Neutrophil (primary cell): ENCODE measurements around the gene TSPAN12.
"Not testable (repeated sequence)": the region's sequence is repeated elsewhere in the genome, so short reads cannot be mapped to it uniquely, and the experiment has no call there.

ENCODE experiments used
- H3K27ac ChIP-seq: fragments of 200-600 bp; sonication (generic); 2 replicates; pipeline ENCODE4 v1.5.1; 2016; ENCODE audit warnings: mild to moderate bottlenecking, moderate library complexity
- H3K27me3 ChIP-seq: fragments of 200-600 bp; sonication (generic); 2 replicates; pipeline ENCODE4 v1.6.0; 2016; ENCODE audit warnings: mild to moderate bottlenecking
- H3K36me3 ChIP-seq: fragments of 200-600 bp; sonication (generic); 2 replicates; pipeline ENCODE4 v1.5.1; 2017
- H3K4me1 ChIP-seq, 2 experiments: fragments of 200-600 bp in 1 of 2; sonication (generic) in 1 of 2; 1 replicate in 1 of 2; 2 replicates in 1 of 2; pipeline versions ENCODE4 v1.5.1 to v1.6.1; 2013 to 2016; ENCODE audit warnings: low read depth in 1 of 2, low read length in 1 of 2, mild to moderate bottlenecking in 1 of 2, moderate library complexity in 1 of 2; ENCODE audit not compliant: control insufficient read depth in 1 of 2, insufficient read depth in 1 of 2
- H3K4me3 ChIP-seq, 2 experiments: fragments of 200-600 bp in 1 of 2; sonication (generic) in 1 of 2; 1 replicate in 1 of 2; 2 replicates in 1 of 2; pipeline ENCODE4 v1.5.1; 2013 to 2016; ENCODE audit warnings: low read depth in 1 of 2, low read length in 1 of 2, mild to moderate bottlenecking in 1 of 2, moderate library complexity in 1 of 2
- H3K9me3 ChIP-seq: fragments of 200-600 bp; sonication (generic); 2 replicates; pipeline ENCODE4 v1.5.1; 2016
- TF ChIP-seq, protein P1 (sequence below): fragments of 200-600 bp; sonication (generic); IDR thresholded peaks from 2 replicates; pipeline ENCODE4 v1.5.1; 2016; ENCODE audit warnings: antibody characterized with exemption

TSPAN12 gene, protein sequence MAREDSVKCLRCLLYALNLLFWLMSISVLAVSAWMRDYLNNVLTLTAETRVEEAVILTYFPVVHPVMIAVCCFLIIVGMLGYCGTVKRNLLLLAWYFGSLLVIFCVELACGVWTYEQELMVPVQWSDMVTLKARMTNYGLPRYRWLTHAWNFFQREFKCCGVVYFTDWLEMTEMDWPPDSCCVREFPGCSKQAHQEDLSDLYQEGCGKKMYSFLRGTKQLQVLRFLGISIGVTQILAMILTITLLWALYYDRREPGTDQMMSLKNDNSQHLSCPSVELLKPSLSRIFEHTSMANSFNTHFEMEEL

DNA sequence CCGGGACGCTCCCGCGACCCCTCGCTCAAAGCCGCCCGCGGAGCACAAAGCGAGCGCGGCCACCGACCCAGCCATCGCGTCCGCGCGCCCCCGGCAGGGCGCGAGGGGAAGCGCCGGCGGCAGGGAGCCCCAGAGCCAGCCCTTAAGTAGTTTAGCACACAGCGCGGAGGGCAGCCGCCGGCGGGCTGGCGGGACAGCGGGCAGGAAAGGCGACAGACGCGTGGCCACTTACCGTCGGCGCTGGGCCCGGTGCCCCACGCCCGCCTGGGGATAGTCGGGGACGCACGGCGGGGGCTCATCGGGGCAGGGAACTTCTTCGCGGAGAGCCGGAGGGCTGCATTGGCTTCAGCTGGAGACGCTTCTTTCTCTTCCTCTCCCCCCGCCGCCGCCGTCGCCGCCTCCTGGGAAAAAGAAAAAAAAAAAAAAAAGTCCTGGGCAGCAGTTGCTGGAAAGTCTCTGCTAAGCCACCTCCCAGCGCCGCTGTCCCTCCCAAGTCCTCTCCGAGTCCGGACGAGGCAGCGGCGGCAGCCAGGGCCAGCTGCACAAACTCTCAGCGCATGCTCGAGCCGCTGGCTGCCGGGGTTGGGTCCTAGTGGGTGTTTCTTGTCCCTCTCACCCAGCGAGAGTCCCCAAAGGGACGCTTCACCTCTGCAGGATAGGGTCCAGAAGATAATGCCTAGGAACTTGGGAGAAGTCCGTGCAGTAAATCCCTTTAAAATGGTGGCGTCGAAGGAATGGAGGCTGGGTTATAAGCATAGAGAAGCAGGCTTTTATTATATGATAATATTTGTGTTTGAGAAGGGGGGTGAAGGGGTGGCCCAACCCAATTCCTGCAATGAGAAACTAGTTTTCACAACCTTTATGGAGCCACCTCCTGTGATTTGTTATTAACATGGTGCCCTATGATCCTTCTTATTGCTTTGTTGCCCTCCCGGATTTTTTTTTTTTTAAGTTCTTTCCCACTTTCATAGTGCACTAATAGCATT lies at the start of gene TSPAN12:
TSS of gene TSPAN12 (minus strand) at position 557 of the 986 bp plus-strand sequence. CDS start 1,381 bp downstream, outside the sequence.
- H3K27me3 ChIP-seq: peaks cover 93% of the 10 kb centered on the region
- H3K9me3 ChIP-seq: no peaks in the 10 kb centered on the region
- no peaks in the 10 kb centered on the region for H3K36me3 ChIP-seq
- H3K4me1 ChIP-seq: peaks cover 4 to 15% of the 10 kb centered on the region in 2 experiments
- no peak within 1 kb of the TSS for H3K27ac ChIP-seq
- TF ChIP-seq, protein P1, sequence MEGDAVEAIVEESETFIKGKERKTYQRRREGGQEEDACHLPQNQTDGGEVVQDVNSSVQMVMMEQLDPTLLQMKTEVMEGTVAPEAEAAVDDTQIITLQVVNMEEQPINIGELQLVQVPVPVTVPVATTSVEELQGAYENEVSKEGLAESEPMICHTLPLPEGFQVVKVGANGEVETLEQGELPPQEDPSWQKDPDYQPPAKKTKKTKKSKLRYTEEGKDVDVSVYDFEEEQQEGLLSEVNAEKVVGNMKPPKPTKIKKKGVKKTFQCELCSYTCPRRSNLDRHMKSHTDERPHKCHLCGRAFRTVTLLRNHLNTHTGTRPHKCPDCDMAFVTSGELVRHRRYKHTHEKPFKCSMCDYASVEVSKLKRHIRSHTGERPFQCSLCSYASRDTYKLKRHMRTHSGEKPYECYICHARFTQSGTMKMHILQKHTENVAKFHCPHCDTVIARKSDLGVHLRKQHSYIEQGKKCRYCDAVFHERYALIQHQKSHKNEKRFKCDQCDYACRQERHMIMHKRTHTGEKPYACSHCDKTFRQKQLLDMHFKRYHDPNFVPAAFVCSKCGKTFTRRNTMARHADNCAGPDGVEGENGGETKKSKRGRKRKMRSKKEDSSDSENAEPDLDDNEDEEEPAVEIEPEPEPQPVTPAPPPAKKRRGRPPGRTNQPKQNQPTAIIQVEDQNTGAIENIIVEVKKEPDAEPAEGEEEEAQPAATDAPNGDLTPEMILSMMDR: no peak
- peak within 1 kb of the TSS; percentile 38 to 63 for H3K4me3 ChIP-seq

DNA sequence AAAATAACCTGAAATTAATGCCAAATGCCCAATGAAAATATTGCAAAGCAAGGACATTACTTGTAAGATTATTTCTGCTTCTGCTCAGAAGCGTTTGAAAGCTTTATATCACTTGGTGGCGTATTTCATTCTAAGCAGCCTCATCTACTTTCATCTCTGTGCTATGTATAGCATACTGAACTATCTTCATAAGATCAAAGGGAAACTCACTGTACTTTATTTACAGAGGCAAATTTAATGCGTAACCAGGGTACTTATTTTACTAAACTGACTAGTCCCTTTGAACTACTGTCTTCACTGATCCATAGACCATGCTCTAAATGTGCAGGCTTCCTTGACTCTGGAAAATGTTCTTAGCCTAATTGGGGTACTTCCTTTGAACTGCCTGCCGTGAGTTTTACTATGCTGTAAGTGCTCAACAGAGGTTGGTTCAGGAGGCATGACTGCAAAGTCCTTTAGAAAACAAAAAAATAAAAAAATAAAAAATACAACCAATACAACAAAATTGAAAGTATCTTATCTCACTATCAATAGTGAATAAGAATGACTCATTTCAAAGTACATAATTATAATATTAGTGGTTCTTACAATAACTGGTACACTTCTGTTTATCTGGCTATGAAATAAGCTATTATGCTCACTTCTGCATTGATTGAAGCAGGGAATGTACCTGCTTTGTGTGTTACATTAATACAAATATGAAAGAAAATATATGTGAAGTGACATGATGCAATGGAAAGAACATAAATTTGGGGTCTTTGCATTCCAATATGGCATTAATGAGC lies 41.0 kb upstream of the TSPAN12 start:
- no peaks in the 10 kb centered on the region for H3K9me3 ChIP-seq
- no peak overlapping the region for H3K27ac ChIP-seq
- H3K4me1 ChIP-seq: no peaks in the 10 kb centered on the region

DNA sequence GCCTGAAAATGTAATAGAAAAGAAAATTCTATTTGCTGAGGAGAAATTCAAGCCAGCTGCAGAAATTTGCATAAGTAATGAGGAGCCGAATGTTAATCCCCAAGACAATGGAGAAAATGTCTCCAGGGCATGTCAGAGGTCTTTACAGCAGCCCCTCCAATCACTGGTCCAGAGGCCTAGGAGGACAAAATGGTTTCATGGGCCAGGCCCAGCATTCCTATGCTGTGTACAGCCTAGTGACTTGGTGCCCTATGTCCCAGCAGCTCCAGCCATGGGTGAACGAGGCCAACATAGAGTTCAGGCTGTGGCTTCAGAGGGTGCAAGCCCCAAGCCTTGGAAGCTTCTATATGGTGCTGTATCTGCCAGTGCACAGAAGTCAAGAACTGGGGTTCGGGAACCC lies 37.3 kb upstream of the TSPAN12 start:
- H3K4me1 ChIP-seq, H3K27me3 ChIP-seq, H3K36me3 ChIP-seq, H3K27ac ChIP-seq, H3K4me3 ChIP-seq, H3K9me3 ChIP-seq: not testable (repeated sequence)

More for the DNA sequence above, 41.0 kb upstream of the TSPAN12 start:
- Histone ChIP-seq H3K36me3 (no peaks in the 10 kb centered on the region), H3K4me3 (no peak overlapping the region), H3K27me3 (no peaks in the 10 kb centered on the region)
- TF ChIP-seq, protein P1: no peak

DNA sequence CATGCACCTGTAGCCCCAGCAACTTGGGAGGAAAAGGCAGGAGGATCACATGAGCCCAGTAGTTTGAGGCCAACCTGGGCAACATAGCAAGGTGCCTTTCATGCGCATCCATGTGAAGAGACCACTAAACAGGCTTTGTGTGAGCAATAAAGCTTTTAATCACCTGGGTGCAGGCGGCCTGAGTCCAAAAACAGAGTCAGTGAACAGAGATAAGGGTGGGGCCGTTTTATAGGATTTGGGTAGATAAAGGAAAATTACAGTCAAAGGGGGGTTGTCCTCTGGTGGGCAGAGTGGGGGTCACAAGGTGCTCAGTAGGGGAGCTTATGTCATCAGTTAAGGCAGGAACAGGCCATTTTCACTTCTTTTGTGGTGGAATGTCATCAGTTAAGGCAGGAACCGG lies 27.7 kb upstream of the TSPAN12 start:
- not testable (repeated sequence) for H3K4me3 ChIP-seq, H3K27ac ChIP-seq, H3K4me1 ChIP-seq, H3K36me3 ChIP-seq, H3K27me3 ChIP-seq, H3K9me3 ChIP-seq

DNA sequence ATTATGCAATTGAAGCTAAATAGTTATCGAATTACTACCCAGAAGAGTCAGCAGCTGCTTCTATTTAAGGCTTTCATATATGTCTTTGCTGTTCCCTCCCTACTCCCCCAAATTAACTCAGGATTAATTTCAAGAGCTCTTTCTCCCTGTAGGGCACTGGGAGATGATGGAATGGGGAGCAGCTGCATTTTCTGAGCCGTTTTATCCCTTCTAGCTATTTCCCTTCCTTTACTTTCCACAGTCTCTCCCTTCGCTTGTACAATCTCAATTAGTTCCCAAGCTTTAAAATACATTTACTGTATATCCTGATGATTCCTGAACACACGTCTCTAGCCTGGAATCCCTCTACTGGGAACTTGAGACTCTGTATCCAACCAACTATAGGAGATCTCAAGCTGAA lies 19.8 kb upstream of the TSPAN12 start:
- TF ChIP-seq, protein P1: no peak
- Histone ChIP-seq H3K4me1 (no peaks in the 10 kb centered on the region), H3K36me3 (no peaks in the 10 kb centered on the region), H3K4me3 (no peak overlapping the region), H3K27me3 (peaks cover 31% of the 10 kb centered on the region), H3K27ac (no peak overlapping the region), H3K9me3 (no peaks in the 10 kb centered on the region)

DNA sequence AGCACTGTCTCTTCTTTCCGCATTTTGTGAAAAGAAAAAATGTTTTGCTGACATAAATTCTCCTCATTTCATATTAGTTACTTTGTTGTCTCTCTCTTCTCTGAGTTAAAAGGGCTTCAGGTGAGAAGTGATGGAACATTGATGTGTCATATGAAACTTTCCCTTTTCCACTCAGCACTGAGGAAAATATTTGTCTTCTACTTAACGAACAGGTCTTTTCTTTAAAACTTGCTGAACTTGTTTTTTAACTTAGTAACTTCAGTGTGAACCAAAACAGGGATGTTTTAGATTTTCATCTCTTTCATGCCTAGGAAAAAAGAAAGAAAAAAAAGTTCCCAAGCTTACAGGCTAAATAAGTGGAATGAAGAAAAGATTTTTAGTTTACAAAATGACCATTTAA lies 19.0 kb upstream of the TSPAN12 start:
- Histone ChIP-seq H3K4me1 (no peaks in the 10 kb centered on the region), H3K4me3 (no peak overlapping the region), H3K9me3 (no peaks in the 10 kb centered on the region), H3K36me3 (no peaks in the 10 kb centered on the region), H3K27ac (no peak overlapping the region), H3K27me3 (peaks cover 31% of the 10 kb centered on the region)
- TF ChIP-seq, protein P1: no peak
